ENCODE measurements around the gene CCSAP.

GRCh38 chr1:229368347-229368746 is 25.5 kb upstream of the CCSAP start:
- TF ChIP-seq CTCF (IDR thresholded peaks at IDR 0.05) (no peak), POLR2A (IDR thresholded peaks at IDR 0.05) (no peak)
